Ishikawa (cell line): ENCODE measurements around the gene RTCA.

Experiments used
- CEBPB ChIP-seq: IDR thresholded peaks from 2 replicates; pipeline ENCODE4 v1.6.1; 2012
- CREB1 ChIP-seq: IDR thresholded peaks from 2 replicates; pipeline ENCODE4 v1.6.1; 2012; ENCODE audit warnings: low read depth
- EGR1 ChIP-seq: IDR thresholded peaks from 2 replicates; pipeline ENCODE4 v1.6.1; 2012
- EP300 ChIP-seq: IDR thresholded peaks from 2 replicates; pipeline ENCODE4 v1.6.1; 2012; ENCODE audit warnings: borderline replicate concordance
- FOXM1 ChIP-seq: IDR thresholded peaks from 2 replicates; pipeline ENCODE4 v1.6.1; 2012; ENCODE audit warnings: low read depth, borderline replicate concordance
- MAX ChIP-seq: IDR thresholded peaks from 2 replicates; pipeline ENCODE4 v1.6.1; 2012
- NFIC ChIP-seq: IDR thresholded peaks from 2 replicates; pipeline ENCODE4 v1.6.1; 2012
- RAD21 ChIP-seq: IDR thresholded peaks from 2 replicates; pipeline ENCODE4 v1.6.1; 2012; ENCODE audit warnings: low read depth
- REST ChIP-seq: IDR thresholded peaks from 2 replicates; pipeline ENCODE4 v1.6.1; 2012; ENCODE audit warnings: low read depth, mild to moderate bottlenecking
- TAF1 ChIP-seq: IDR thresholded peaks from 2 replicates; pipeline ENCODE4 v1.6.1; 2012; ENCODE audit warnings: low read depth, mild to moderate bottlenecking
- TCF12 ChIP-seq: IDR thresholded peaks from 2 replicates; pipeline ENCODE4 v1.6.1; 2012; ENCODE audit warnings: low read depth
- TEAD4 ChIP-seq: IDR thresholded peaks from 2 replicates; pipeline ENCODE4 v1.6.1; 2012
- YY1 ChIP-seq: IDR thresholded peaks from 2 replicates; pipeline ENCODE4 v1.6.1; 2012; ENCODE audit warnings: low read depth
- ZBTB7A ChIP-seq: IDR thresholded peaks from 2 replicates; pipeline ENCODE4 v1.6.1; 2012; ENCODE audit warnings: low read depth

GRCh38 chr1:100239961-100240360 is 26.1 kb upstream of the RTCA start:
- TF ChIP-seq TEAD4 (no peak), TAF1 (no peak), CEBPB (no peak), EGR1 (no peak), REST (no peak), RAD21 (no peak), YY1 (no peak), TCF12 (no peak), EP300 (no peak), MAX (no peak), NFIC (no peak), FOXM1 (no peak), CREB1 (no peak), ZBTB7A (no peak)
